ENCODE measurements around the gene TMEM270. TPM values are rescaled to one million over a fixed set of nuclear protein-coding genes. Genes with fewer than 3 reads are reported as not detected.

Gene TMEM270
- total and polyA plus RNA-seq, 2 of the 4 experiments (the other 2 are of a cell fraction), result 0.17 TPM; not detected in 1

- H3K27ac ChIP-seq (ENCODE audit: insufficient read depth, low read length), result no peak overlapping the region
These were observed 32.7 kb upstream of the TMEM270 start for GRCh38 chr7:73828107-73828803.

More at GRCh38 chr7:73828107-73828803, 32.7 kb upstream of the TMEM270 start:
- Histone ChIP-seq H3K4me2 (ENCODE audit: low read depth, low read length) (no peak overlapping the region), H4K8ac (ENCODE audit: low read depth in 2 of 2, low read length in 2 of 2) (peak overlapping the region in 1 of 2 experiments; percentile 28; a peak in 1 of 4 replicates), H2BK5ac (ENCODE audit: low read depth, low read length, poor library complexity, severe bottlenecking) (no peak overlapping the region), H2BK120ac (ENCODE audit: low read depth, low read length) (peak overlapping the region; percentile 64), H3K56ac (ENCODE audit: extremely low read depth, insufficient read depth, low read length) (no peak overlapping the region), H3K4me3 (ENCODE audit: insufficient read depth, low read depth, low read length) (no peak overlapping the region), H3K23ac (ENCODE audit: low read depth, low read length) (no peak overlapping the region; the same call in 1 of the 2 replicates), H3K9me3 (ENCODE audit: control insufficient read depth, insufficient read depth, low read length) (no peaks in the 10 kb centered on the region), H3K79me1 (ENCODE audit: low read depth in 1 of 2, low read length in 2 of 2) (peaks cover 0 to 7% of the 10 kb centered on the region in 2 experiments; a peak in 1 of 4 replicates), H3K36me3 (ENCODE audit: control insufficient read depth, insufficient read depth, low read length) (no peaks in the 10 kb centered on the region), H2BK20ac (ENCODE audit: low read depth, low read length) (peak overlapping the region; percentile 49; the same call in 1 of the 2 replicates), H3K14ac (replicated peaks; ENCODE audit: low read depth, low read length) (0 out of 2 replicates have a peak overlapping the region, but pooled peaks have one; percentile 29), H2BK15ac (ENCODE audit: low read depth, low read length) (0 out of 3 replicates have a peak overlapping the region, but pooled peaks have one; percentile 30), H3K18ac (ENCODE audit: low read depth, low read length) (no peak overlapping the region), H3K4ac (ENCODE audit: low read depth, low read length) (peak overlapping the region; percentile 52; the same call in 1 of the 2 replicates), H2AK5ac (ENCODE audit: low read depth, low read length) (peak overlapping the region; percentile 78), H4K91ac (ENCODE audit: insufficient read depth, low read depth, low read length) (peak overlapping the region; percentile 19; the same call in 1 of the 2 replicates), H4K20me1 (ENCODE audit: insufficient read depth, low read length) (no peaks in the 10 kb centered on the region), H3K9ac (ENCODE audit: low read depth, low read length) (no peak overlapping the region), H3K4me1 (ENCODE audit: control insufficient read depth, insufficient read depth, low read length) (peaks cover 13% of the 10 kb centered on the region), H3K9me1 (ENCODE audit: insufficient read depth, low read length) (peaks cover 31% of the 10 kb centered on the region), H4K5ac (ENCODE audit: low read depth, low read length) (no peak overlapping the region), H2AFZ (replicated peaks; ENCODE audit: low read length, poor library complexity) (peak overlapping the region; percentile 75), H3K27me3 (ENCODE audit: control insufficient read depth, insufficient read depth, low read length) (no peaks in the 10 kb centered on the region), H2AK9ac (replicated peaks; ENCODE audit: low read depth, low read length, poor library complexity) (peak overlapping the region; percentile 61)
- no TSS peak for BruUV-seq (replicated peaks)
- dilution Hi-C loops (cut with HindIII; ENCODE audit: low sequenced_read_pairs, unreplicated experiment) (no loop called here), intact Hi-C loops (cut with micrococcal nuclease) (no loop called here), in situ Hi-C loops (cut with MboI; ENCODE audit: low sequenced_read_pairs) (no loop called here)
- 100% methylated on average over 1 of the region's 14 CpGs; no CpG with 5 or more reads in 1 of the 2 experiments for WGBS, 2 experiments (ENCODE audit: extremely low coverage in 2 of 2, insufficient read length in 1 of 2)
- TF ChIP-seq NFE2L2 (IDR thresholded peaks at IDR 0.05; ENCODE audit: low read depth, low read length) (no peak), FOS (IDR thresholded peaks at IDR 0.05; ENCODE audit: low read depth, low read length) (no peak), SMC3 (IDR thresholded peaks at IDR 0.05; ENCODE audit: low read depth, low read length) (no peak), MAZ (IDR thresholded peaks at IDR 0.05; ENCODE audit: borderline replicate concordance, low read depth, low read length) (no peak), USF2 (IDR thresholded peaks at IDR 0.05; ENCODE audit: low read depth, low read length) (0 out of 2 replicates have a peak, but pooled peaks have one; percentile 3), POLR2A (IDR thresholded peaks at IDR 0.05; ENCODE audit: low read depth, low read length) (no peak), CTCF (conservative IDR thresholded peaks at IDR 0.05; ENCODE audit: low read depth, low read length) (no peak), CEBPB (IDR thresholded peaks at IDR 0.05; ENCODE audit: low read depth, low read length) (0 out of 2 replicates have a peak, but pooled peaks have one; percentile 2), RAD21 (IDR thresholded peaks at IDR 0.05; ENCODE audit: low read length) (no peak)
- POLR2A ChIA-PET (ENCODE audit: unreplicated experiment), result no interaction called here
- DNase-seq, result peak; percentile 64
- peak; percentile 51 for ATAC-seq (ENCODE audit: low read depth)
- CTCF ChIA-PET, result no interaction called here
